Stomach (tissue), 9 donors: Measurements from ENCODE around the gene MIER1. TPM values are rescaled to one million over a fixed set of nuclear protein-coding genes. Genes with fewer than 3 reads are reported as not detected.

ENCODE experiments used
- DNase-seq, 2 donors: peaks; one replicate each; pipeline versions ENCODE4 v3.0.0 to v3.0.0-alpha.2; 2013 to 2019
- H3K27ac ChIP-seq, 5 donors: fragments of 200-600 bp in 4 of 5; sonication (generic) in 4 of 5; one replicate each; pipeline ENCODE4 v1.5.1; 2013 to 2019; ENCODE audit warnings: mild to moderate bottlenecking in 1 of 5, moderate library complexity in 1 of 5
- H3K27me3 ChIP-seq, 3 donors: fragments of 200-600 bp; sonication (generic); one replicate each; pipeline ENCODE4 v1.5.1; 2017 to 2019; ENCODE audit warnings: mixed run types in 1 of 3
- H3K36me3 ChIP-seq, 4 donors: fragments of 200-600 bp; sonication (generic); 1 replicate in 3 of 4; 2 replicates in 1 of 4; pipeline ENCODE4 v1.5.1; 2016 to 2019
- H3K4me1 ChIP-seq, 4 donors: fragments of 200-600 bp; sonication (generic); one replicate each; pipeline ENCODE4 v1.5.1; 2016 to 2019
- H3K4me3 ChIP-seq, 4 donors: fragments of 200-600 bp; sonication (generic) in 3 of 4; one replicate each; pipeline ENCODE4 v1.5.1; 2016 to 2019; ENCODE audit warnings: mild to moderate bottlenecking in 1 of 4
- H3K9me3 ChIP-seq, 4 donors: fragments of 200-600 bp; sonication (generic); one replicate each; pipeline ENCODE4 v1.5.1; 2016 to 2019
- EP300 ChIP-seq: sonication (generic); formaldehyde crosslinking; IDR thresholded peaks from one replicate; pipeline ENCODE4 v1.6.1; 2017; ENCODE audit warnings: antibody characterized with exemption
- POLR2A ChIP-seq, 4 donors: fragments of 450-650 bp; IDR thresholded peaks; one replicate each; pipeline ENCODE4 v1.6.1; 2016; ENCODE audit warnings: antibody characterized with exemption in 4 of 4, control low read depth in 2 of 4, mild to moderate bottlenecking in 1 of 4, moderate library complexity in 1 of 4
- POLR2AphosphoS5 ChIP-seq, 3 donors: sonication (generic); formaldehyde crosslinking; IDR thresholded peaks; one replicate each; pipeline ENCODE4 v1.6.1; 2016; ENCODE audit warnings: antibody characterized with exemption in 3 of 3
- WGBS, 5 donors: extraction: QIAGEN DNeasy Blood & Tissue Kit in 3 of 5; methylation state at CpG; one replicate each; pipeline versions ENCODE4 v1.1.5 to v1.1.7; 2013 to 2018; 5-methylcytosine and 5-hydroxymethylcytosine counted together
- intact Hi-C: fragments of 100-400 bp; cut with DNase I; formaldehyde crosslinking; loops from one replicate; pipeline ENCODE4 v1.15.1; 2023; ENCODE audit warnings: low total_unique reads
- polyA plus RNA-seq, 3 donors: library from polyadenylated mRNA; stranded (reverse); fragments of 200-250 nt; gene quantifications; one replicate each; pipeline ENCODE4 v1.2.3, GENCODE V29; 2013
- total RNA-seq, 5 donors: library from RNA; depleted of rRNA; stranded (reverse); fragments of >200 nt; gene quantifications; one replicate each; pipeline versions ENCODE4 v1.1.0 to v1.2.3, GENCODE V29; 2014 to 2016
- TF ChIP-seq, protein P1 (sequence below), 7 experiments: fragments of 450-650 bp in 4 of 7; fragments of 200-600 bp in 3 of 7; sonication (generic) in 3 of 7; IDR thresholded peaks; one replicate each; pipeline ENCODE4 v1.5.1; 2016 to 2019; ENCODE audit warnings: antibody characterized with exemption in 7 of 7, control low read depth in 2 of 7, mild to moderate bottlenecking in 1 of 7
- donor health status: healthy with polysubstance abuse.
- donor health status: Bipolar disorder and iron deficiency.
- donor health status: healthy.

The MIER1 gene
- total and polyA plus RNA-seq, 8 donors: 6.4 to 57.6 (median 27.7) TPM

DNA sequence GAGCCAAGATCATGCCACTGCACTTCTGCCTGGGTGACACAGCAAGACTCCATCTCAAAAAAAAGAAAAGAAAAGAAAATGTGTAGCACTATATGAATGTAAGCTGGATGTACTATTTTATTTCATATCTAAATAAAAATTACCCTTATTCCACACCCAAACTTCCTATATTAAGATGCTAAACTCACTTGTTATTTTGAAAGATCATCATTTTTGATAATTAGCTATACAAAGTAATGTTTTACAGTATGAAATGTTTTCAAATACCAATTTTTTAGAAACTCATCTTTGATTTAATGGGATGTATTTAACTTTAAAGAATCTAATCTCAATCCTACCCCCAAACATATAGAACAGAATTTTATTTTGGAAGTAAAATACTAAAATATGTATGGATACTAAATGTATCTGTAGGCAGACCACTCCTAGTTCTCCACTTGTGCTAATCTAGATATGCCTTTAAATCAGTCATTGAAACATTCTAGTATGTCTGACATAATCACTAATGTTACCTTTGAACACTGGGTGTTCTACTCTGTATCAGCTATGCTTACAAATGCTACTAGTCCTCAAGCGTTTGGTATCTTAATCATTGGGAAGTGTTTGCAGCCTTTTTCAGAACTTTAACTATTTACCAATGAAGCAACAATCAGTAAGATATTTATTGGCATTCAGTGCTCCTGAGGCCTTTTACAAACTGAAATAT lies 12.9 kb downstream of the MIER1 start:
- 0 to 27% (median 0%) methylated on average over 1 of the region's 1 CpG for WGBS, 5 donors
- Histone ChIP-seq H3K36me3 (peaks cover 0 to 11% (median 3%) of the 10 kb centered on the region in 4 donors), H3K4me3 (no peak overlapping the region), H3K27ac (no peak overlapping the region), H3K4me1 (peaks cover 20 to 94% (median 68%) of the 10 kb centered on the region in 4 donors), H3K27me3 (no peaks in the 10 kb centered on the region), H3K9me3 (no peaks in the 10 kb centered on the region)
- DNase-seq: no peak
- TF ChIP-seq, protein P1, sequence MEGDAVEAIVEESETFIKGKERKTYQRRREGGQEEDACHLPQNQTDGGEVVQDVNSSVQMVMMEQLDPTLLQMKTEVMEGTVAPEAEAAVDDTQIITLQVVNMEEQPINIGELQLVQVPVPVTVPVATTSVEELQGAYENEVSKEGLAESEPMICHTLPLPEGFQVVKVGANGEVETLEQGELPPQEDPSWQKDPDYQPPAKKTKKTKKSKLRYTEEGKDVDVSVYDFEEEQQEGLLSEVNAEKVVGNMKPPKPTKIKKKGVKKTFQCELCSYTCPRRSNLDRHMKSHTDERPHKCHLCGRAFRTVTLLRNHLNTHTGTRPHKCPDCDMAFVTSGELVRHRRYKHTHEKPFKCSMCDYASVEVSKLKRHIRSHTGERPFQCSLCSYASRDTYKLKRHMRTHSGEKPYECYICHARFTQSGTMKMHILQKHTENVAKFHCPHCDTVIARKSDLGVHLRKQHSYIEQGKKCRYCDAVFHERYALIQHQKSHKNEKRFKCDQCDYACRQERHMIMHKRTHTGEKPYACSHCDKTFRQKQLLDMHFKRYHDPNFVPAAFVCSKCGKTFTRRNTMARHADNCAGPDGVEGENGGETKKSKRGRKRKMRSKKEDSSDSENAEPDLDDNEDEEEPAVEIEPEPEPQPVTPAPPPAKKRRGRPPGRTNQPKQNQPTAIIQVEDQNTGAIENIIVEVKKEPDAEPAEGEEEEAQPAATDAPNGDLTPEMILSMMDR (IDR thresholded peaks at IDR 0.05): no peak
- TF ChIP-seq POLR2A (IDR thresholded peaks at IDR 0.05) (no peak), POLR2AphosphoS5 (IDR thresholded peaks at IDR 0.05) (no peak), EP300 (no peak)
- intact Hi-C loops: no loop called here

DNA sequence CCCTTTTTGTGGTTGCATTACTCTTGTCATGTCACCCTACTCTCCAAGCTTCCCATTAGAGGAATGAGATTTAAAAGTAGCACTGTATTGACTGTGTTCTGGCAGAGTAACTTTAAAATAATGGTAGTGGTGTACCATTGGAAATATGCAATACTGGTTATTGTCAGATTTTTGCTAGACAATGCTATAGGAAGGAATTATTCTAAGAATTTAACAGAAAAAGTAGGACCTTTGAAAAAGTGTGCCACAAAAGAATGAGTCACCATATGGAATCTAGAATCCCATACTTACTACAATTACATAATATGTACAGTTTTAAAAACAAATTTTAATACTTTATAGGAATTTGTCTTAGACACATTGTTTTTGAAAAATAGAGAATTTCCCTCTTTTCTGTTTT lies 13.8 kb downstream of the MIER1 start:
- Histone ChIP-seq H3K4me3 (no peak overlapping the region), H3K4me1 (peaks cover 15 to 90% (median 59%) of the 10 kb centered on the region in 4 donors), H3K27me3 (no peaks in the 10 kb centered on the region), H3K9me3 (no peaks in the 10 kb centered on the region), H3K36me3 (peaks cover 0 to 17% (median 3%) of the 10 kb centered on the region in 4 donors), H3K27ac (no peak overlapping the region)
- no peak for DNase-seq
- TF ChIP-seq, protein P1 (IDR thresholded peaks at IDR 0.05): no peak
- TF ChIP-seq POLR2AphosphoS5 (IDR thresholded peaks at IDR 0.05): no peak
- TF ChIP-seq POLR2A (IDR thresholded peaks at IDR 0.05): no peak
- no peak for TF ChIP-seq EP300
- intact Hi-C loops: no loop called here

DNA sequence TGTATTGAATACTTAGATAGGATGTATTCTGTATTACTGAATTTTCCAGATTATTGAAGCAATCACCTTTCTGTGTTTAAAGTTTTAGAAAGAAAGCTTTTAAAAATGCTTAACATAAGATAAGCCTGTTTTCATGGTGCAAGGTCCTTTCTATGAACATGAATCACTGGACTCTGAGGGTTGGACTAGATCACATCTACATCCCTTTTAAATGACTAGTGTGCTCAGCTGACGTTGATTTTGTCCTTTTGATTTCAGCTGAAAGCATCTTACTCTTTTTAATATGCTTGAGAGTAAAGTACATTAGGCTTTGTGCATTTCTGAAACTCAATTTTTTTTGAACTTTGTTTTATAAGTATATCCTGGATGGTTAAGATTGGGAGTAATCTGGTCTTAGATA lies 16.2 kb downstream of the MIER1 start:
- TF ChIP-seq POLR2AphosphoS5 (IDR thresholded peaks at IDR 0.05) (no peak), POLR2A (IDR thresholded peaks at IDR 0.05) (no peak), EP300 (no peak)
- TF ChIP-seq, protein P1 (IDR thresholded peaks at IDR 0.05): no peak
- Histone ChIP-seq H3K36me3 (peaks cover 0 to 28% (median 9%) of the 10 kb centered on the region in 4 donors), H3K27ac (no peak overlapping the region), H3K27me3 (no peaks in the 10 kb centered on the region), H3K4me1 (peaks cover 14 to 91% (median 55%) of the 10 kb centered on the region in 4 donors), H3K9me3 (no peaks in the 10 kb centered on the region), H3K4me3 (no peak overlapping the region)
- no peak for DNase-seq
- WGBS, 5 donors: 79 to 92% (median 87%) methylated on average over 1 of the region's 1 CpG
- intact Hi-C loops: no loop called here

DNA sequence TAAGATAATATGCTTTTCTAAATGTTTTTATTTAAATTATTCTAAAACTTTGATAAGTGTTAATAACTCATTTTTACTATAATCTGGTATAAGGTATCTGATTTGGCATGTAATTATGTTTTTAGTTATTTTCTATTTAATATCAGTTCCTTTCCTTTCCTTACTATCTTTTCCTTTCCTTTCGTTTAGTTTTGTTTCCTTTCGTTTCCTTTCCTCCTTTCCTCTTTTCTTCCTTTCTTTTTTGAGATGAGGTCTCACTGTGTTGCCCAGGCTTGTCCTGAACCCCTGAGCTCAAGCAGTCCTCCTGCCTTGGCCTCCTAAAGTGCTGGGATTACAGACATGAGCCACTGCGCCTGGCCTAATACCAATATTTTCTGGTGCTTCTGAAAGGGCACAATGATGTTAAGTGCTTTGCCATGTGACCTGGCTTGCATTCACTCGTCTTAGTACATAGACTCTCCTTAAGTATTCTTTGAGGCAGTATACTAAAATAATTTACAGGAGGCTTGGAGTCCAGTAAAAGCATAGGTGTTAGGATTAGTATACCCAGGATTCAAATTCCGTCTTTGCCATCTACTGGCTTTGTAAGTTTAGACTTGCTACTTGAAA lies 18.7 kb downstream of the MIER1 start:
- TF ChIP-seq, protein P1 (IDR thresholded peaks at IDR 0.05): no peak
- no peak for TF ChIP-seq EP300
- TF ChIP-seq POLR2AphosphoS5 (IDR thresholded peaks at IDR 0.05): no peak
- no peak for TF ChIP-seq POLR2A (IDR thresholded peaks at IDR 0.05)
- H3K4me1 ChIP-seq: peaks cover 13 to 93% (median 47%) of the 10 kb centered on the region in 4 donors
- WGBS, 5 donors: 74 to 84% (median 81%) methylated on average over 5 of the region's 5 CpGs
- H3K9me3 ChIP-seq: no peaks in the 10 kb centered on the region
- no peak for DNase-seq
- H3K27me3 ChIP-seq: no peaks in the 10 kb centered on the region
- peaks cover 5 to 53% (median 30%) of the 10 kb centered on the region in 4 donors for H3K36me3 ChIP-seq
- intact Hi-C loops: no loop called here
- peak overlapping the region in 3 of 5 donors; percentile 54 to 65 (median 61) for H3K27ac ChIP-seq
- no peak overlapping the region for H3K4me3 ChIP-seq
